Measurements from ENCODE around the gene CHST8. TPM values are rescaled to one million over a fixed set of nuclear protein-coding genes. Genes with fewer than 3 reads are reported as not detected.

The CHST8 gene
- total and polyA plus RNA-seq, 4 donors = 0.05 to 0.07 TPM; not detected in 2

- H3K9me3 ChIP-seq (ENCODE audit: control insufficient read depth in 4 of 4, low read length in 3 of 4) = no peaks in the 10 kb centered on the region
- H3K27me3 ChIP-seq (ENCODE audit: control insufficient read depth in 4 of 4, insufficient read depth in 4 of 4, low read length in 3 of 4) = peaks cover 0 to 3% (median 0%) of the 10 kb centered on the region in 4 donors
- peaks cover 7 to 23% (median 13%) of the 10 kb centered on the region in 4 donors for H3K4me1 ChIP-seq (ENCODE audit: control insufficient read depth in 4 of 4, insufficient read depth in 4 of 4, low read length in 3 of 4)
- DNase-seq (ENCODE audit: low spot score) = no peak
- no peaks in the 10 kb centered on the region for H3K36me3 ChIP-seq (ENCODE audit: control insufficient read depth in 4 of 4, insufficient read depth in 3 of 4, low read depth in 1 of 4, low read length in 3 of 4)
- no peak overlapping the region for H3K4me3 ChIP-seq (ENCODE audit: low read depth in 1 of 3, low read length in 3 of 3)
- 95% methylated on average over 5 of the region's 5 CpGs for WGBS
- TF ChIP-seq EGR1 (IDR thresholded peaks at IDR 0.05; ENCODE audit: low read depth in 2 of 2) (no peak), GABPA (IDR thresholded peaks at IDR 0.05 in 1 of 2, conservative IDR thresholded peaks at IDR 0.05 in 1 of 2) (no peak), CTCF (IDR thresholded peaks at IDR 0.05; ENCODE audit: low read depth, low read length, missing input control) (no peak), FOXA2 (IDR thresholded peaks at IDR 0.05) (no peak), HNF4G (IDR thresholded peaks at IDR 0.05) (no peak), RXRA (IDR thresholded peaks at IDR 0.05) (no peak), REST (IDR thresholded peaks at IDR 0.05) (no peak), FOXA1 (IDR thresholded peaks at IDR 0.05) (no peak), TAF1 (conservative IDR thresholded peaks at IDR 0.05) (no peak), RAD21 (IDR thresholded peaks at IDR 0.05) (no peak), ATF3 (IDR thresholded peaks at IDR 0.05) (no peak), YY1 (IDR thresholded peaks at IDR 0.05) (no peak)
- H3K9ac ChIP-seq (ENCODE audit: low read depth in 1 of 2, low read length in 2 of 2) = no peak overlapping the region
- no peak overlapping the region for H3K27ac ChIP-seq (ENCODE audit: low read depth in 1 of 2, low read length in 2 of 2)
Measured at GRCh38 chr19:33801411-33801810, 179.7 kb downstream of the CHST8 start.

GRCh38 chr19:33802001-33802400 lies 180.2 kb downstream of the CHST8 start:
- Histone ChIP-seq H3K9me3 (ENCODE audit: control insufficient read depth in 4 of 4, low read length in 3 of 4) (no peaks in the 10 kb centered on the region), H3K27me3 (ENCODE audit: control insufficient read depth in 4 of 4, insufficient read depth in 4 of 4, low read length in 3 of 4) (peaks cover 0 to under 1% (median 0%) of the 10 kb centered on the region in 4 donors), H3K36me3 (ENCODE audit: control insufficient read depth in 4 of 4, insufficient read depth in 3 of 4, low read depth in 1 of 4, low read length in 3 of 4) (no peaks in the 10 kb centered on the region), H3K9ac (ENCODE audit: low read depth in 1 of 2, low read length in 2 of 2) (no peak overlapping the region), H3K4me3 (ENCODE audit: low read depth in 1 of 3, low read length in 3 of 3) (no peak overlapping the region), H3K27ac (ENCODE audit: low read depth in 1 of 2, low read length in 2 of 2) (no peak overlapping the region), H3K4me1 (ENCODE audit: control insufficient read depth in 4 of 4, insufficient read depth in 4 of 4, low read length in 3 of 4) (peaks cover 7 to 20% (median 13%) of the 10 kb centered on the region in 4 donors)
- 91% methylated on average over 10 of the region's 10 CpGs for WGBS
- TF ChIP-seq GABPA (IDR thresholded peaks at IDR 0.05 in 1 of 2, conservative IDR thresholded peaks at IDR 0.05 in 1 of 2) = no peak
- no peak for TF ChIP-seq CTCF (IDR thresholded peaks at IDR 0.05; ENCODE audit: low read depth, low read length, missing input control)
- TF ChIP-seq JUND (IDR thresholded peaks at IDR 0.05) = no peak
- TF ChIP-seq HNF4A (conservative IDR thresholded peaks at IDR 0.05) = no peak
- no peak for TF ChIP-seq NR2F2 (IDR thresholded peaks at IDR 0.05)
- TF ChIP-seq SP1 (IDR thresholded peaks at IDR 0.05) = no peak
- TF ChIP-seq ATF3 (IDR thresholded peaks at IDR 0.05) = no peak
- TF ChIP-seq MAX (IDR thresholded peaks at IDR 0.05) = no peak
- TF ChIP-seq RAD21 (IDR thresholded peaks at IDR 0.05) = no peak
- no peak for TF ChIP-seq YY1 (IDR thresholded peaks at IDR 0.05)
- no peak for DNase-seq (ENCODE audit: low spot score)
